Gastroesophageal sphincter (tissue), 3 donors: Measurements from ENCODE around the gene GRK1.

ENCODE experiments used
- CTCF ChIP-seq, 4 experiments: fragments of 200-600 bp in 2 of 4; fragments of 450-650 bp in 2 of 4; sonication (generic) in 1 of 4; IDR thresholded peaks; one replicate each; pipeline ENCODE4 v1.5.1; 2017 to 2019; ENCODE audit warnings: antibody characterized with exemption in 4 of 4, mild to moderate bottlenecking in 2 of 4, moderate library complexity in 2 of 4
- POLR2A ChIP-seq, 2 donors: fragments of 450-650 bp; IDR thresholded peaks; one replicate each; pipeline ENCODE4 v1.6.1; 2017; ENCODE audit warnings: antibody characterized with exemption in 2 of 2, mild to moderate bottlenecking in 2 of 2, moderate library complexity in 1 of 2

GRCh38 chr13:113650731-113651148, 16.3 kb upstream of the GRK1 start:
- no peak for TF ChIP-seq CTCF (IDR thresholded peaks at IDR 0.05)
- TF ChIP-seq POLR2A (IDR thresholded peaks at IDR 0.05), result no peak
